NCI-H1105 (cell line): ENCODE results near the gene FAM107B.

ENCODE experiments used
- DNase-seq: peaks from one replicate; lab custom pipeline; 2025; lab: John Stamatoyannopoulos, UW

Gene FAM107B

DNA sequence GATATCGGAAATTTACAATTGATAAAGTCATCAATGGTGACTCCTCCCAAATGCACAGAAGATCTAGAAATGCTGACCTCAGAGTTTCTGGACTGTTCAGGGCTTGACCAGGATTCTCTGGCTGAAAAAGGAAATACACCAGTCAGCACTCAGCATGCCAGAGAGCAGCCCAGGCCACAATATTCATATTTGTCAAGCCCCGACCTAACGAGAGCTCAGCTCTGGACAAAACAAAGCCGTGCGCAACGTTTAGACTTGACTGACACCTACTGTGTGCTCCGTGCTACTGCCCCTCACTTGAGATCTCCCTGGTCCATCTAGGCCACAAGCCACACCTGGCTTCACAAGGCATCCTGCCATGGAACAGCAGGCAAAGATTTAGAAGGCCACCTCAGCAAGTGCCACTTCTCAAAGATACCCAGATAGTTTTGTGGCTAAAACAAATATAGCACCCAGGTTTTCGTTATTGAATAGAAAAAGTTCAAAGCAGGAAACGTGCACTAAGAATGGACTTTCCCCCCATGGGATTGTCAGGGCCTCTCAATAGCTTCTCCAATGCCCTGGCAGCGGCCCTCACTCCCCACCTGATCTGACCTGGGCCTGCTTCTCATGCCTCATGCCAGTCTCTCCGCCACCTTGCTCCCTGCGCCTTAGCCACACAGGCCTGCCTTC is 218.3 kb downstream of the FAM107B start:
- no peak for DNase-seq

- DNase-seq: no peak
These were observed 218.9 kb downstream of the FAM107B start for GRCh38 chr10:14555807-14556206.

DNA sequence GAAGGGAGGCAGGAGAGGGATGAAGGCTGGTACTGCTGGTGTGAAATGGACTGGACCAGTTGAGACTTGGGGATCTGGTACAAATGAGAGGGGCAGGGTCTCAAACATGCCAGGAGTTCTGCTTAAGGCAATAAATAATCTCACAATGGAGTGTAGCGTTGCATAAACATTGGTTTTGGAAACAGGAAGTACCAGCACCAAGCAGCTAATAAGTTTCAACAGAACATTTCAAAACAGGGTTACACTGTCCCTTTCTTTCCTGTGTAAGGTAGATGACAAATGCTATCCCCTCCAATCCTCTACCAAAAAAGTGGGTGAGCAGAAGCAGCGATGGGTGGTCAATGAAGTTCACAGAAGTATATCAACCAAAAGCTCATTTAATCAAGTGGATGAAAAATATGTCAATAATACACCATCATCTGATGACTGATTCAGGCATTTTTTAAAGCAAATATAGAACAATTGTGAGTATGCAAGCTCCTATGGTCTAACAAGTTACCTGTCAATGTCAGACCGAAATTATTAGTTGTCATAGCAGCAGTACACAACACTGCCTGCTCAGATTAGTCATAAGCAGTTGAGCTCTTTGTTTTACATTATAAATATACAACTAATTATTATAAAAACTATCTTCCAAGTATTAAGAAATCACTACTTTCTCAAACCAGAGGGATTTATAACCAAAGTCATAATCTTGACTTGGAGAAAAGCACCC is 220.0 kb downstream of the FAM107B start:
- no peak for DNase-seq

DNA sequence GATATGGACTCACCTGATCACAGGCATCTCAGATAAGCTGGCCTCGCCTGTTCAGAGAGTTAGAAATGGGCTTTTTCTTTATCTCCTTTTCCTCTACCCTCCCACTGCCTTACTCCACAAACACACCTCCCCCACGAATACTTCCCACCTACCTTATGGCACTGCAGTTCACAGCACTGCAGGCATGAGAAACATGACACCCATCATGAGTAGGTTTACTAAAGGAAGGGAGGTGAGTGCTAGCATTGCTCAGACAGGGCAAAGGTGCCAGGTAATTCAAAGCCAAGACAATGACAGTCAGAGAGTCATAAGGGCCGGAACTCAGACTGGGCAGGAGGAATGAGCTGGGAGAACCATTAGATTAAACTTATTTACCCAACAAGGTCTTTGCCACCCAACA is 220.6 kb downstream of the FAM107B start:
- DNase-seq: no peak

DNA sequence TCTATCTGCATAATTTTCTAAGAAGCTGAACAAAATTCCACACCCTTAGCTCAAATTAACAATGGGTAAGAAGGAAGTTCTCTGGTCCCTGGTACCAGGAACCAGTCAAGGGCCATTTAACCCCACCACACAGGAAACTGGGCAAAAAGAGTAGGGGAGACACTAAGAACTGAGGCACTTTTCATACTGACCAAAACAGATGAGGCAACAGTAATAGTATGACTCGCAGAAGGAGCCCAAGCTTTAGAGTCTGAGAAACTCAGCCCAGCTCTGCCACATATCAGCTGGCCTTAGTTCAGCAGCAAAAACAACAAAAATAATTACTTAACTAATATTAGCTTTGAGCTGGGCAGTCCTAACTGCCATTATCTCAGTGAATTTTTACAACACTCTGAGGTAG is 221.2 kb downstream of the FAM107B start:
- DNase-seq: no peak

GRCh38 chr10:14552015-14552414 is 222.7 kb downstream of the FAM107B start:
- DNase-seq: no peak

- no peak for DNase-seq
These were observed 224.2 kb downstream of the FAM107B start for GRCh38 chr10:14550471-14550981.

DNA sequence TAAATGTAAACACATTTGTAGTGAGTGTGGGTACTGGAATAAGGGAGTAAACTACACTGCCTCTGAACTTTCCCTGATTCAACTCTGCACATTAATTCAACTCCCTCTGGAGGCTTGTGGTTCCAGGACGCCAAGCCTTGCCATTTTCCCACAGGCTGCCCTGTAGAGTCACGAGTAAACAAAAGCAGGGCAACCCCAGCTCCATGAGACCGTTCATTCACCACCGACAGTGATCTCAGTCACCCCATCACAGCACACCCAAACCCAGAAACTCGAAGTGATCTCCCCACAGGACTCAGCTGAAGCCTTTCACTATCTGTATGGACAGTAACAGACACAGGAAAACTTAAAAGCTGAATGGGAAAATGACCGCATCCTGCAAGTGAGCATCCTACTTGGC is 225.2 kb downstream of the FAM107B start:
- DNase-seq: no peak

- DNase-seq: no peak
These were observed 225.7 kb downstream of the FAM107B start for GRCh38 chr10:14548970-14549369.

- no peak for DNase-seq
These were observed 226.2 kb downstream of the FAM107B start for GRCh38 chr10:14548474-14548873.

- no peak for DNase-seq
These were observed 226.9 kb downstream of the FAM107B start for GRCh38 chr10:14547816-14548215.

DNA sequence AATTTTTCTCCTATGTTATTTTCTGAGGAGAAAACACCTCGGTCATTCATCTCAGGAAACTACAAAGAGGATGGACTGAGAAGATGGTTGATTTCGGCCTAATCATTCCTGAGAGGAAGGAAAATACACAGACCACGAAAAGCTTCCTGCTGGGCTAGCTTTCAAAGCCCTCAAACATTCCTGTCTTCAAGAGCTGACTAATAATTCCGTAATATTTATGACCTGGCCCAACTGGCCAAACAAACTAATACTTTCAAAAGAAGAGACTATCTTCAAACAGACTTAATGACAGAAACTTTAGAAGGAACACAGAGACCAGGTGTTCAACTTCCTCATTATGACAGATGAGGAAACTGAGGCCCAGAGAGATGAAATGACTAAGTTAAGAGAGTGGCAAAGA is 228.9 kb downstream of the FAM107B start:
- DNase-seq: no peak

DNA sequence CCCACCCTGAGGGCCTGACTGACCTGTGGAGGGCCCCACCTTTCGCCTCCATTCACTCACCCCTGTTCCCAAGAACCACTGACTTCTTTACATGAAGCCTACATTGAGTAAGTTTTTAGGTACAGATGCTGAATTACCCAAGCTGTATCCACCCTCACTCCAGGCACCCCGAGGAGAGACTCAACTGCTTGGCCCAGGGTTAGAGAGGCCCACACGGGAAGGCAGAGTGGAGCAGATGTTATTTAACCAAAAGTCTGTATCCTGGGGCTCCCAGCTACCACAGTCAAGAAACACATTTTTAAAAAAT is 230.8 kb downstream of the FAM107B start:
- no peak for DNase-seq

GRCh38 chr10:14543046-14543903 is 231.4 kb downstream of the FAM107B start:
- DNase-seq: no peak

GRCh38 chr10:14541379-14541778 is 233.3 kb downstream of the FAM107B start:
- DNase-seq: no peak

DNA sequence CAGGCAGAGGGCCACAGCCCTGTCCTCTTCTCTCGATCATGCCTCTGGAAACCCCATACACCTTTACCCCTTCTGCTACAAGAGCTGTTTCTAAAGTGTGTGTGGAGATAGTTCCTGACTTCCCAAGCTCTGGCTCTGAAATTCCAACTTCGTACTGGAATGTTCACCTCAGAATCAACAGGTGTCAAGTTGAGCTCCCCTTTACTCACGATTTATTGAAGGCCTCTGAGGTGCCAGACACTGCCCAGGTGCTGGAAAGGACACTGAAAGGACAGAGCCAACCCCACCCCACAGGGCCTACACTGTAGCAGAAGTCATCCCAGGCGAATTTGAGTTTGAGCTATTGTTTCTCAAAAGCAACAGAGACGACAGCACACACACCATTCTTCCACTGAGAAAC is 234.1 kb downstream of the FAM107B start:
- no peak for DNase-seq

DNA sequence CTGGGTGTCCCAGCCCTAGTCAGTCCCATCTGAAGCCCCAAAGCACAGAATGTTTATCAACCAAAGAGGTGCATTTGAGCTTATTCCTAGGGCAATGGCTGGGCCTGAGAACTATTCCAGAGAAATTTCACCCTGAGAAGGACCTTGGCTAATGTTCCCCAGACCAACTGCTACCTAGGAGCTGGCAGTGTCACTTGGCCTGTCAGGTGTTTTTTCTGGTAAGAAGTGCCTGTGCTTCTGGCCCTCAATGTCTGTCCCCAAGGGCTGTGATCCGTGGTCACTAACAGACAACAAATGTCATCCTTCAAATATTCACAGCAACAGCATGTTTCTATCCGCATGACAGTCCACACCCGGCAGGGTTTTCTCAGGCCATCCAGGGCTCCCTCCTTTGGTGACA is 234.6 kb downstream of the FAM107B start:
- no peak for DNase-seq

GRCh38 chr10:14539176-14539575 is 235.5 kb downstream of the FAM107B start:
- no peak for DNase-seq

DNA sequence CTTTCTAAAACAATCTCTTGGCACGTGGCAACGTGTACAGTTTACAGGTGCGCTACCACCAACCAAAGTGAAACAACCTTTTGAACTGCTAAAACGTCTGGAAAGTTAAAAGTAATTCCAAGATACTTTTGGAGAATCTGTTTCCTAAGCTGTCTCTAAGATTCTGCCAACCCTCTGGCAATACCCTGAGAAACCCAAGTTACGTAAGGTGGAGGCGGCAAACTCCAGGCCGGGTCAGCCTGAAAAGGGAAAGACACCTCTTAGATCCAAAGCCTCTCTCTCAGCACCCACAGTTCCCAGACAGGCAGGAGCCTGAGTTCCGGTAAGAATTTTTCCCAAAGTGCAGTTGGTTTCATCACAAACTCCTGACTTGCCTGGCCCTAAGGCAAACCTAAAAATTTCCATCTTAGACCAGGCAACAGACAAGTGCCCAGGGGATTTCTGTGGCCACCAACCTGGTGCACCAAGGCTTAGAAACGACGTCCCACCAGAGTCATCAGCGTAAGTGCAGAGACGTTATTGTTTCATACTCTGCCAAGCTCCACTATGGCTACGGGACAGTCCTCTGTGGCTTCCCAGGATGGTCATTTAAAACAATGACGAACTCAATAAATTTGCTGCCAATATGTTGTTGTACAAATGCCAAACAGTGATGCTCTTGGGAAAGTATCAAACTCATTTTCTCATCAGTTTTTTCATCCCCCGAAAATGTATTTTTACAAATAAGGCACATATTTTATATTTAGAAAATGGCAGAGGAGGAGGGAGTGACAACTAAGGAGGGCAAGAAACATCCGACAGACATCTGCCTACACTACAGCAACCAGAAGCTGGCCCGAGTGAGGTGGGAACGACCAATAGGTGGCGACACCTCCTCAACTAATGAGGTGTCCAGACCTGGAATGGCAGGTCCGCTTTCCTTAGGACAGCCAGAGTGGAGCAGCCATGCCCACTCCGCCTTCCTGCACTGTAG is 238.2 kb downstream of the FAM107B start:
- DNase-seq: no peak

GRCh38 chr10:14535457-14536130 is 239.1 kb downstream of the FAM107B start:
- no peak for DNase-seq

DNA sequence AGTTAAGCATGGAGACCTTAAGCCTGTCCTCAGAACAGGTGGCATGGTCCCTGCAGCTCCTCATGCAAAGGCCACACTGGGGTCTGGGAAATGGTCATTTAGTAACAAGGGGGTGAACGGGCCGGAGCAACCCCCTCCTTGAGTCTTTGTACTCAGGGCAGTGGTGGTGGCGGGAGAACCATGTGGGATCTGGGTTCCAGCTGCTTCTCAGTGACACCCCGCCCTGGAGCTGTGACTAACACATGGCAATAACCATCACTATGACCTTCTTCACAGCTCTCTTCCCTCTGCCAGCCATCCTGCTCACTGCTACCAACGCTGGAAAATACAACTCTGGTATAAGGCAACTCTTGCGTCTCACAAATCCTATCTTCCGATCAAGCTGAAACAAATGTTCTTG is 240.5 kb downstream of the FAM107B start:
- no peak for DNase-seq
